NCI-H510A (cell line): ENCODE results near the gene LRFN2.

Source experiments
- DNase-seq: peaks from one replicate; lab custom pipeline; 2025; lab: John Stamatoyannopoulos, UW

Gene LRFN2

GRCh38 chr6:40587240-40588069 is at the start of gene LRFN2:
Gene LRFN2, minus strand, starts transcription at chr6:40587364.
- peak; percentile 81 for DNase-seq

DNA sequence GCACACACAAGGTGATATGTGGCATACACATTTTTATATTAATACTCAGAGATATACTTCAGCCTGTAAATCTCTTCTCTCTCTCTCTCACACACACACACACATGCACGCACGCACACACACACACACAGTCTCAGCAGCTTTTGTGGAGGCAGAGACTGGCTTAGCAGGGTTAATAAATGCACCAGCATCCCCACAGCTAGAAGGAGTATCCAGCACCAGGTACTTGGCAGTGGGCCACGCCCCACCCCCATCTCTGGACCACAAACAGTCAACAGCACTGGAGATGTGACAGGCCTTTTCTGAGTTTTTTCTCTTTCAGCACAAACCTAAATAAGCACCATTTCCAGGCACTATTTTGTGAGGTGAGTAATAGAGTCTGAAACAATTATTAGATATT is 47.3 kb upstream of the LRFN2 start:
- peak; percentile 63 for DNase-seq

DNA sequence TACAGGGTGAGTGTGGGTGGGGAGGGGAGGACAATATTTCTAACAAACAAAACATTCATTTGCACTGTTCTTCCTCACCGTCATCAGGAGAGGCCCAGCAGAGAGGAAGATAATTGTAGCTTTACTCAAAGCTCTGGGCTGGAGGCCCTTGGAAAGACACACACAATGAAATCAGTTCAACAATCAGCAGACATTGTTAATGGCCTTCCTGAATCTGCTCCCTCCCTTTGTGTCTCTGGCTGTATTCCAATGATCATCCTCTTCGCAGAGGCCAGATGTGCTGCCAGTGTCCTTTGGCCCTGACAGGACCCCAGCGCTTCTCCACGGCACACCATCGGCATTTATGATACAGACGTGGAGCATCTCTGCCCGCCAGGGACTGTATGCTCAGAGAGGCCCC is 44.6 kb upstream of the LRFN2 start:
- no peak for DNase-seq

DNA sequence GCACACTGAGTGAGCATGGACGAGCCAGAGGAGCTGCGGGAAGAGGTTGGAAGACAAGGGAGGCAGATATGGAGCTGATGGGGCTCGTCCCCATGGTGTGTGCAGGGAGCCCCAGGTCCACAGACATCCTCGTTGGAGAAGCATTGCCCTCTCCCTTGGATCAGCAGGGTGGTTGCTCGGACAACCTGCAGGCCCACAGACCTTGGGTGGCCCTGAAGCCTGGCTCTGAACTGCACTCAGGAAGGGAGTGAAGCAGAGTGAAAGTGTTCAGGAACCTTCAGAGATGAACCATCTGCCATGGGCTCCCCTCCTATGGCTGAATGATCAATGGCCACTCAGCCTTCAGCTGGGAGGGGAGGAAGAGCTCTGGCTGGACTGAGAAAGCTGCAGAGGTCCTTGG is 43.3 kb upstream of the LRFN2 start:
- no peak for DNase-seq

DNA sequence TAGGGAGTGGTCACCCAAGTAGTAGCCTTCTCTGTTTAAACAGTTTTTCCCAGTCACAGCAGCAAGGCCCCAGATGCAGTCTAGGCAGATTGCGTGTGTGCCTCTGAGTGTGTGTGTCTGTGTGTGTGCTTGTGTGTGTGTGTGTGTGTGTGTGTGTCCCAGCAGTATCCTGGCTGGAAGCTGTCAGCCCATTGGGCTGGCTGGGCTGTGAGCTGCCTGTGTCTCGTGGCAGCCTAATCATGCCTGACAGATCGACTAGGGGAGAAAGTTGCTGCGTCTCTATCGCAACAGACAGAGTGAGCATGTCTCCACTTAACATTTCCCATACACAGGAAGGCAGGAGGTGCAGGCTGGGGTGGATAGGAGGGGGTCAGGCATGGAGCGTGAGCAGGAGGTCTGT is 42.9 kb upstream of the LRFN2 start:
- DNase-seq = no peak

GRCh38 chr6:40629463-40629862 is 42.3 kb upstream of the LRFN2 start:
- no peak for DNase-seq

DNA sequence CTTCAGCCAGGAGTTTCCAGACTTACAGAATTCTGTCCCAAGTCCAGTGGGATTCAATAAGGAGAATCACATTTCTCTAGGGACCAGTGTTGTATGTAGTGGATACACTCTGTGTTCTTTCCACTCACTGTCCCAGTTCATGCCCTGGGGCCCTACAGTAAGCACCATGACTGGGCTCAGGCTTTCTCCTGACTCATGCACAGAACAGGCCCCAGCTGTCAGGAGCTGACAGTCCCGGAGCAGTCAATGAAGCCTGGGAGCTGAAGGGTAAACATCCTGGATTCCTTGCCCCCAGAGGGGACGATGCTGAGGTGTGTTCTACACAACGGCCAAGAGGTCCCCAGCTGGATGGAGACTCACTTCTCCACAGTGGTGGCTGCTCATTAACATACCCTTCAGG is 40.2 kb upstream of the LRFN2 start:
- no peak for DNase-seq

GRCh38 chr6:40626886-40627285 is 39.7 kb upstream of the LRFN2 start:
- DNase-seq = no peak

DNA sequence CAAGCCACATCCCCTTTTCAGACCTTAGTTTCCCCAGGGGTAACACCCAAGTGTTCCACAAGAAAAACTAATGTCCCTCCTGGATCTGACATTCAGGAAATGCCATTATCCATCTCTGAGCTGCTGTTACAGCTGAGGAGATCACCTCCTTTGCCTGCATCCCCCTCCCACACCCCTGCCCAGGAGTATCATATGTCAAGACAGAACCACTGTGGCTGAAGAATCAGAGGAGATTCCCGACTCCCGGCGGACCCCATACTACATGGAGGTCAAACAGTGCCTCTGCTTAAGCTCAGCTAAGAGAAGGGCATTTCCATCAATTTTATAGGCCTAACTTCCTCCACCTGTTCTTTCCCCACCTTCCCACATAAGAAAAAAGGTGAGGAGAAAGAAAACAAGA is 36.8 kb upstream of the LRFN2 start:
- no peak for DNase-seq

GRCh38 chr6:40623178-40623577 is 36.0 kb upstream of the LRFN2 start:
- no peak for DNase-seq

- no peak for DNase-seq
These were observed 33.5 kb upstream of the LRFN2 start for GRCh38 chr6:40620574-40621240.

DNA sequence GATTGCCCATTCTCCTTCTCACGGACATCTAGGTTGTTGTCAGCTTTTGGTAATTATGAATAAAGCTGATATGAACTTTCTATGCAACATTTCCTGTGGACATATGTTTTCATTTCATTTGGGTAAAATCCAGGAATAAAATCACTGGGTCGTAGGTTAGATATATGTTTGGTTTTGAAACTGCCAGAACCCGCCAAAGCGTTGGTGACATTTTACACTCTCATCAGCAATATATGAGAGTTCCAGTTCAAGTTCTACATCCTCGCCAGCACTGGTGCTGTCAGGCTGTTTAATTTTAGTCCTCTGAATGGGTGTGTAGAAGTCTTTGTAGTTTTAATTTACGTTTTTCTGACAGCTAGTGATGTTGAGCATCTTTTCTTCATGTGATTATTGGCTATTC is 27.5 kb upstream of the LRFN2 start:
- DNase-seq = no peak

- DNase-seq = no peak
These were observed 24.7 kb upstream of the LRFN2 start for GRCh38 chr6:40611912-40612311.

GRCh38 chr6:40611434-40611833 is 24.3 kb upstream of the LRFN2 start:
- no peak for DNase-seq

DNA sequence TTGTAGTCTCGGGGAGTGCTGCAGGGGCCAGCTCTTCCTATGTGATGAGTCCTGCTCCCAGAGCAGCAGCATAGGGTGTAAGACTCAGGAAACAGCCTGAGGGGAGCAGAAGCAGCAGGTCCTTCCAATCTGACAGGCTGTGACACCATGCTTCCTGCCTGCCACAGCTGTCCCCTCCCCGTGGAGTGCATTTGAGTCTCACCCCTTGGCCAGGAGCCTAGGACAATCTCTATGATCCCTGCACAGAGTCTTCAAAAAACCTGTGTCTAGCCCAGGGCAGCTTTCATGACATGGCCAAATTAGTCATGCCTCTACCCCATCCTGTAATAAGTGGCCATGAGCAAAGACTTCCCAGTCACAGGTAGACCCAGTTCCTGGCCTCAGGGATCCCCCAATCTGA is 23.1 kb upstream of the LRFN2 start:
- no peak for DNase-seq

GRCh38 chr6:40606981-40607380 is 19.8 kb upstream of the LRFN2 start:
- no peak for DNase-seq

- DNase-seq = no peak
These were observed 19.4 kb upstream of the LRFN2 start for GRCh38 chr6:40606526-40606925.

- no peak for DNase-seq
These were observed 16.9 kb upstream of the LRFN2 start for GRCh38 chr6:40604082-40604481.

- DNase-seq = no peak
These were observed 12.4 kb upstream of the LRFN2 start for GRCh38 chr6:40599555-40599954.

DNA sequence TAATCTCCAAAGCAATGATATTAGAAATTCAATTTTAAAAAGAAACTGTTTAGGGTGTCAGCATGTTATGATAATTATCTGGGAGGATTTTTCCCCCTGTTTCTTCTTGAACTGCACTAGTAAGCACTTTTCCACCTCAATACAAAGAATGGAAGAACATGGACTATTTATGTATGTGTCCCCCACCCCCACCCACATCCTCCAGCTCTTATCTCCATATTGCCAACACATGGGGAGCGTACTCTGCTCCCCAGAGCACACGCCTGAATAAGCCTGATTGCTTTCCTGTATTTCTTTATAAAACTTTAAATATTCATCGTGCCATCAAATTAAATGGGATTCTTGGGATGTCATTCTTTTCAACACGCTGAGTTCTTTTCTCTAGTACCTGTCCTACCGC is 11.4 kb upstream of the LRFN2 start:
- no peak for DNase-seq

DNA sequence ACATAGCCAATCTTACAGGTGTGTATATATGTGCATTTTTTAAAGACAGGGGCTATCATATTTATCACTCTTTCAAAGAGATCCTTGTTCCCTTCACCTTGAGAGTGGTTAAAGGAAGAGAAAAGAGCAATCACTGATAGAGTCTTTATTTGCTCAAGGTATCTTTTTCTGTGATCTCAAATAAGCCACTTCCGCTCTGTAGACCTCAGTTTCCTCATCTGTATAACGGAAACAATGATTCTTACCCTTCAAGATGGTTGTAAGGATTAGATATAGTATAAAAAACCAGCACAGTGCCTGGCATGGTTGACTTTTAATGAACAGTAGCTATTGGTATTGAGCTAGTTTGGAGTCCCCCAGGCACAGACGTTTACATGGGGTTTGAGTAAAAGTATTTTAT is 10.1 kb upstream of the LRFN2 start:
- no peak for DNase-seq

DNA sequence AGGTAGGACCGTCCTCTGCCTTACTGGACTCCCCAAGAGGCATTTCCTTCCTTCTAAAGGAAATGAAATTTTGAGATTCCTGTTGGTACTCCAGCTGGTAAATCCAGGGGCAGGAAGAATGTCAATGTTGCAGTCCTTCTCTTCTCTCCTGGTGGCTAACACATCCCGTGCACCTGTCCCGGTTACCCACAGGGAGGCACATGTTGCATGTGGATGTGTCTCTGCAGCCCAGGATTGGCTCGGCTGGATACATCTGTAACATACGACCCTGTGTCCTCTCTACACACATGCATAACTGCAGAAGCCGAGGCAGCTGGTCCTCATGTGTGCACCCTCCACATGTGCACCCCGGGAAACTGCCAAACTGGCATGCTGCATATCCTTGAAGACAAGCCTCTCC is 1.3 kb upstream of the LRFN2 start:
- DNase-seq = peak; percentile 13

DNA sequence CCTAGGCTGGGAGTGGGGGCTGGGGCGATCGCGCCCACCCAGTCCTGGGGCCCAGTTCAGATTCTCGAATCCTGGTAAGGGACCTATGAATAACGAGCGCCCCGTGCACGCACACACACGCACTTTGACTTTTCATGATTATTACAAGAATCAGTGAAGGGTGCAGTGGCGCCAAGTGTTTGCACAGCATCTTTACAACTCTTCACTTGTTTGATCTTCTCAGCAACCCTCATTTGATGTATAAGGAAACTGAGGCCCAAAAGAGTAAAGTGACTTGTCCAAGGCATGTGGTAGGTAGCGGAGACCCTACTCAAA is 863 bp upstream of the LRFN2 start:
- DNase-seq = no peak
